Neural progenitor cell (in vitro differentiated cells): ENCODE data around the gene PKNOX2. TPM values are rescaled to one million over a fixed set of nuclear protein-coding genes. Genes with fewer than 3 reads are reported as not detected.

Experiments used
- DNase-seq: peaks from one replicate; pipeline ENCODE4 v3.0.0-alpha.2; 2016; ENCODE audit warnings: low spot score
- H2AFZ ChIP-seq: fragments of 200-600 bp; sonication (generic); replicated peaks from 2 replicates; pipeline ENCODE4 v1.6.1; 2016; ENCODE audit warnings: antibody characterized with exemption
- H3F3A ChIP-seq: fragments of 200-600 bp; sonication (generic); 2 replicates; pipeline ENCODE4 v1.6.1; 2016; ENCODE audit warnings: antibody characterized with exemption, low read depth
- H3K27ac ChIP-seq: fragments of 200-600 bp; sonication (generic); 2 replicates; pipeline ENCODE4 v1.5.1; 2016; ENCODE audit warnings: mild to moderate bottlenecking
- H3K27me3 ChIP-seq: fragments of 200-600 bp; sonication (generic); 2 replicates; pipeline ENCODE4 v1.6.1; 2016; ENCODE audit warnings: mild to moderate bottlenecking, moderate library complexity
- H3K36me3 ChIP-seq: fragments of 200-600 bp; sonication (generic); 2 replicates; pipeline ENCODE4 v1.5.1; 2016
- H3K4me1 ChIP-seq: fragments of 200-600 bp; sonication (generic); 2 replicates; pipeline ENCODE4 v1.6.1; 2016; ENCODE audit warnings: mixed run types
- H3K4me2 ChIP-seq: fragments of 200-600 bp; sonication (generic); 2 replicates; pipeline ENCODE4 v1.6.1; 2016
- H3K4me3 ChIP-seq: fragments of 200-600 bp; sonication (generic); 2 replicates; pipeline ENCODE4 v1.5.1; 2016
- H3K79me2 ChIP-seq: fragments of 200-600 bp; sonication (generic); 2 replicates; pipeline ENCODE4 v1.6.1; 2016; ENCODE audit warnings: low read depth
- H3K9ac ChIP-seq: fragments of 200-600 bp; sonication (generic); 2 replicates; pipeline ENCODE4 v1.6.1; 2016
- H3K9me3 ChIP-seq: fragments of 200-600 bp; sonication (generic); 2 replicates; pipeline ENCODE4 v1.5.1; 2016; ENCODE audit warnings: low read depth
- H4K20me1 ChIP-seq: fragments of 200-600 bp; sonication (generic); 2 replicates; pipeline ENCODE4 v1.6.1; 2016; ENCODE audit warnings: low read depth
- H3K27ac Mint-ChIP-seq: 3 replicates; pipeline ENCODE4 v1.8.0; 2021; ENCODE audit warnings: mixed read lengths
- H3K27me3 Mint-ChIP-seq: 2 replicates; pipeline ENCODE4 v1.8.0; 2022; ENCODE audit warnings: low read depth, mild to moderate bottlenecking, inconsistent platforms, moderate library complexity, mixed read lengths; ENCODE audit not compliant: insufficient read depth
- H3K36me3 Mint-ChIP-seq: 3 replicates; pipeline ENCODE4 v1.8.0; 2021; ENCODE audit warnings: mixed read lengths
- H3K4me1 Mint-ChIP-seq: 3 replicates; pipeline ENCODE4 v1.8.0; 2021; ENCODE audit warnings: mixed read lengths
- H3K4me3 Mint-ChIP-seq: 3 replicates; pipeline ENCODE4 v1.8.0; 2021; ENCODE audit warnings: mild to moderate bottlenecking, moderate library complexity, mixed read lengths
- H3K9me3 Mint-ChIP-seq: 3 replicates; pipeline ENCODE4 v1.8.0; 2020; ENCODE audit warnings: mixed read lengths
- EZH2 ChIP-seq: fragments of 200-600 bp; sonication (generic); IDR thresholded peaks from 2 replicates; pipeline ENCODE4 v1.6.1; 2017; ENCODE audit warnings: antibody characterized with exemption, mild to moderate bottlenecking, moderate library complexity
- EZH2phosphoT487 ChIP-seq: fragments of 200-600 bp; sonication (generic); IDR thresholded peaks from 2 replicates; pipeline ENCODE4 v1.6.1; 2017; ENCODE audit warnings: antibody characterized with exemption
- total RNA-seq: library from RNA; depleted of rRNA; stranded (reverse); fragments of >200 nt; gene quantifications from 2 replicates; pipeline ENCODE4 v1.2.3, GENCODE V29; 2015; ENCODE audit warnings: low replicate concordance
- TF ChIP-seq, protein P1 (sequence below): fragments of 200-600 bp; sonication (generic); IDR thresholded peaks from 2 replicates; pipeline ENCODE4 v1.5.1; 2017; ENCODE audit warnings: antibody characterized with exemption, mild to moderate bottlenecking

PKNOX2 gene
- total RNA-seq, 1 donor from 2014 or later, result 4.3 TPM

DNA sequence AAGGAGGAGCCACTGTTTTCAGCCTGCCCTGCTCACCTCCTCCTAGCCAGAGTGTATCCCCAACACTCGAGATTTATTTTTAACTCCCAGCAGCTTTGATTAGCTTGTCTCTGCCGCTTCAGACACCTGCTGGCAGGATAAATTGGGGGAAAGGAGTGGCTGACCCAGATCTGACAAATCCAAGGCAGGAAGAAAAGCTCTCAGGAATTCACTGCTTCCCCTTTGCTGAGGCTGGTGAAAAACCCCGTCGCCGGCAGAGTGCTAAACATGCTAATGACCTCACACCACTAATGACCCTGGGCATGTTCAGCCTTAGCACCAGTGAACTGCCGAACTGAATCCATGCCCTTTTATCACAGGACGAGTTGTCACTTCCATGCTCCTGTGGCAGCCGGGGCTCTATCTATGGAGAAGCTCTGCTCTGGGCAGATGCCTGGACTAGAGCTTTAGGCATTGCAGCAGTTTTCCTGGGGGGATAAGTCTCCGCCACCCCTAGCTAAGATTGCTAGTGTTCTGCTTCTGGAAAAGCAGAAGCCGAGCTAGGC lies 279.3 kb downstream of the PKNOX2 start:
- H3F3A ChIP-seq, result peaks cover 52% of the 10 kb centered on the region
- peaks cover 42% of the 10 kb centered on the region for H3K4me1 ChIP-seq
- H3K9me3 ChIP-seq, result no peaks in the 10 kb centered on the region
- H2AFZ ChIP-seq, result no peak overlapping the region
- H3K79me2 ChIP-seq, result no peaks in the 10 kb centered on the region
- H3K4me3 ChIP-seq, result no peak overlapping the region
- Mint-ChIP-seq H3K9me3 (no peaks in the 10 kb centered on the region), H3K4me1 (peaks cover 54% of the 10 kb centered on the region), H3K27ac (peak overlapping the region; percentile 27), H3K4me3 (peak overlapping the region; percentile 70), H3K27me3 (peaks cover 4% of the 10 kb centered on the region), H3K36me3 (peaks cover 20% of the 10 kb centered on the region)
- TF ChIP-seq EZH2 (no peak), EZH2phosphoT487 (no peak)
- TF ChIP-seq, protein P1, sequence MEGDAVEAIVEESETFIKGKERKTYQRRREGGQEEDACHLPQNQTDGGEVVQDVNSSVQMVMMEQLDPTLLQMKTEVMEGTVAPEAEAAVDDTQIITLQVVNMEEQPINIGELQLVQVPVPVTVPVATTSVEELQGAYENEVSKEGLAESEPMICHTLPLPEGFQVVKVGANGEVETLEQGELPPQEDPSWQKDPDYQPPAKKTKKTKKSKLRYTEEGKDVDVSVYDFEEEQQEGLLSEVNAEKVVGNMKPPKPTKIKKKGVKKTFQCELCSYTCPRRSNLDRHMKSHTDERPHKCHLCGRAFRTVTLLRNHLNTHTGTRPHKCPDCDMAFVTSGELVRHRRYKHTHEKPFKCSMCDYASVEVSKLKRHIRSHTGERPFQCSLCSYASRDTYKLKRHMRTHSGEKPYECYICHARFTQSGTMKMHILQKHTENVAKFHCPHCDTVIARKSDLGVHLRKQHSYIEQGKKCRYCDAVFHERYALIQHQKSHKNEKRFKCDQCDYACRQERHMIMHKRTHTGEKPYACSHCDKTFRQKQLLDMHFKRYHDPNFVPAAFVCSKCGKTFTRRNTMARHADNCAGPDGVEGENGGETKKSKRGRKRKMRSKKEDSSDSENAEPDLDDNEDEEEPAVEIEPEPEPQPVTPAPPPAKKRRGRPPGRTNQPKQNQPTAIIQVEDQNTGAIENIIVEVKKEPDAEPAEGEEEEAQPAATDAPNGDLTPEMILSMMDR, result no peak
- H3K9ac ChIP-seq, result no peak overlapping the region
- no peaks in the 10 kb centered on the region for H3K27me3 ChIP-seq
- no peaks in the 10 kb centered on the region for H3K36me3 ChIP-seq
- peak overlapping the region; percentile 7 for H3K4me2 ChIP-seq
- peak; percentile 82 for DNase-seq
- H4K20me1 ChIP-seq, result peaks cover 38% of the 10 kb centered on the region
- peak overlapping the region; percentile 39 for H3K27ac ChIP-seq

DNA sequence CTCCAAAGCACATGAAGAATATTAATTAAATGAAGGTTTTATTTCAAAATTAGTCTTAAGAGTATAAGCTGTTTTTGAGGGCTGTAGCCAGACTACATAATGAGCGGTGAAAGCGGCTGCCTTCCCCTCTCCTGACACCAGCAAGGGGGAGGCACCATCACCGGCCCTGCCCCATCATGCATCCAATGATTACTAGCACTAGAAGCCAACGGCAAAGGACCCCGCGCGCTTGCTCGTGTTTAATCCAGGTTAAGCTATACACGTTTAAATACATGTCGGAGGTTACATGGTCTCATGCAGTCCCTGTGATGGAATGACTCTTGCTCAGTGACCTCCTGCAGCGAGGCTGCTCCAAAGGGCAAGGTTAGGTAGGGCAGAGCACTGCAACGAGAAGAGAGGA lies 281.2 kb downstream of the PKNOX2 start:
- H3K36me3 Mint-ChIP-seq, result peaks cover 27% of the 10 kb centered on the region
- H3K4me3 Mint-ChIP-seq, result no peak overlapping the region
- H3K27ac Mint-ChIP-seq, result peak overlapping the region; percentile 90
- TF ChIP-seq, protein P1, result no peak
- TF ChIP-seq EZH2 (no peak), EZH2phosphoT487 (no peak)
- H3K4me2 ChIP-seq, result no peak overlapping the region
- H4K20me1 ChIP-seq, result peaks cover 38% of the 10 kb centered on the region
- peaks cover 50% of the 10 kb centered on the region for H3F3A ChIP-seq
- no peaks in the 10 kb centered on the region for H3K27me3 ChIP-seq
- no peak overlapping the region for H3K9ac ChIP-seq
- peaks cover 53% of the 10 kb centered on the region for H3K4me1 Mint-ChIP-seq
- peaks cover 42% of the 10 kb centered on the region for H3K4me1 ChIP-seq
- DNase-seq, result no peak
- H3K27ac ChIP-seq, result no peak overlapping the region
- no peaks in the 10 kb centered on the region for H3K27me3 Mint-ChIP-seq
- no peaks in the 10 kb centered on the region for H3K9me3 ChIP-seq
- no peaks in the 10 kb centered on the region for H3K36me3 ChIP-seq
- no peak overlapping the region for H3K4me3 ChIP-seq
- no peak overlapping the region for H2AFZ ChIP-seq
- H3K9me3 Mint-ChIP-seq, result no peaks in the 10 kb centered on the region
- H3K79me2 ChIP-seq, result no peaks in the 10 kb centered on the region

DNA sequence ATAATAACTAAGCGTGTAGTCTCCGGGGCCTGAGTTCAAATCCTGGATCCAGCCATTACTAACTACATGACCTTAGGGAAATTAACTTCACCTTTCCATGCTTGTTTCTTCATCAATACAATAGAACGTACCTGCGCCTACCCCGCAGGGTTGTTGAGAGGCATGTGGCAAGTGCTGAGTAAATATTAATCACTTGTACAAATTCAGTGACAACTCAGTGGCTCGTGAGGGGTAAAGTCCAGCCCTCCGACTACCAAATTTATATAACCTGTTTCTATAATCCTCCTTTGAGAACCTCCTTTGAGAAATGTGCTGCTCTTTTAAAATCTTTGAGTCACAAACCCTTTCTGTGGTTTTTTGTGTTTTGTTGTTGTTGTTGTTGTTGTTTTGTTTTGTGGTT lies 281.7 kb downstream of the PKNOX2 start:
- Histone ChIP-seq H3K4me1 (peaks cover 41% of the 10 kb centered on the region), H3K27me3 (no peaks in the 10 kb centered on the region), H3K79me2 (no peaks in the 10 kb centered on the region), H3K27ac (no peak overlapping the region), H4K20me1 (peaks cover 37% of the 10 kb centered on the region), H2AFZ (no peak overlapping the region), H3K36me3 (no peaks in the 10 kb centered on the region), H3K9ac (no peak overlapping the region), H3K9me3 (no peaks in the 10 kb centered on the region), H3F3A (peaks cover 45% of the 10 kb centered on the region), H3K4me2 (no peak overlapping the region), H3K4me3 (no peak overlapping the region)
- Mint-ChIP-seq H3K27me3 (peaks cover under 1% of the 10 kb centered on the region), H3K9me3 (no peaks in the 10 kb centered on the region), H3K4me1 (peaks cover 52% of the 10 kb centered on the region), H3K36me3 (peaks cover 27% of the 10 kb centered on the region), H3K4me3 (no peak overlapping the region), H3K27ac (no peak overlapping the region)
- DNase-seq, result no peak
- TF ChIP-seq EZH2phosphoT487 (no peak), EZH2 (no peak)
- TF ChIP-seq, protein P1, result no peak
